Measurements from ENCODE around the gene CA11.
"Not testable (repeated sequence)": the region's sequence is repeated elsewhere in the genome, so short reads cannot be mapped to it uniquely, and the experiment has no call there.

Gene CA11
- total RNA-seq, result 8.8 reads per million, percentile 29 among the genes with 10 or more reads in this experiment

GRCh38 chr19:48646001-48646721 is at the start of gene CA11:
Gene CA11, minus strand, starts transcription at chr19:48646187. Its CDS starts 555 bp downstream, at chr19:48645632.
- peak; percentile 90 for DNase-seq

- DNase-seq, result not testable (repeated sequence)
These were observed 47.6 kb upstream of the CA11 start for GRCh38 chr19:48693629-48694028.

GRCh38 chr19:48689449-48689848 is 43.5 kb upstream of the CA11 start:
- DNase-seq, result no peak

GRCh38 chr19:48687776-48688175 is 41.8 kb upstream of the CA11 start:
- DNase-seq, result no peak

GRCh38 chr19:48686637-48687036 is 40.6 kb upstream of the CA11 start:
- not testable (repeated sequence) for DNase-seq

GRCh38 chr19:48686088-48686487 is 40.1 kb upstream of the CA11 start:
- no peak for DNase-seq

GRCh38 chr19:48685583-48685982 is 39.6 kb upstream of the CA11 start:
- no peak for DNase-seq

- no peak for DNase-seq
These were observed 37.4 kb upstream of the CA11 start for GRCh38 chr19:48683349-48683748.

- no peak for DNase-seq
These were observed 35.1 kb upstream of the CA11 start for GRCh38 chr19:48681127-48681470.

GRCh38 chr19:48680436-48681126 is 34.6 kb upstream of the CA11 start:
- DNase-seq, result no peak

- not testable (repeated sequence) for DNase-seq
These were observed 34.0 kb upstream of the CA11 start for GRCh38 chr19:48680006-48680405.

GRCh38 chr19:48678201-48678600 is 32.2 kb upstream of the CA11 start:
- DNase-seq, result no peak

- DNase-seq, result no peak
These were observed 30.9 kb upstream of the CA11 start for GRCh38 chr19:48676887-48677286.

- no peak for DNase-seq
These were observed 30.5 kb upstream of the CA11 start for GRCh38 chr19:48676487-48676886.

GRCh38 chr19:48674921-48675824 is 29.2 kb upstream of the CA11 start:
- DNase-seq, result peak; percentile 70

- DNase-seq, result no peak
These were observed 28.3 kb upstream of the CA11 start for GRCh38 chr19:48674216-48674809.

GRCh38 chr19:48673436-48674100 is 27.6 kb upstream of the CA11 start:
- no peak for DNase-seq

GRCh38 chr19:48672994-48673393 is 27.0 kb upstream of the CA11 start, which contains the start of gene NTN5:
Gene NTN5, minus strand, starts transcription at chr19:48673017. Its CDS starts 2,031 bp downstream, at chr19:48670986.
- no peak for DNase-seq

- no peak for DNase-seq
These were observed 25.5 kb upstream of the CA11 start for GRCh38 chr19:48671446-48671995.

- no peak for DNase-seq
These were observed 24.9 kb upstream of the CA11 start for GRCh38 chr19:48670699-48671445.

Measured in effector CD4-positive, alpha-beta T cell (primary cell).